Upper lobe of left lung (tissue), 4 donors: ENCODE data around the gene PDZK1IP1.

ENCODE experiments used
- EP300 ChIP-seq, 4 donors: sonication (generic); formaldehyde crosslinking; IDR thresholded peaks; one replicate each; pipeline ENCODE4 v1.5.1; 2017; ENCODE audit warnings: antibody characterized with exemption in 4 of 4, control low read depth in 2 of 4
- POLR2A ChIP-seq, 4 donors: fragments of 450-650 bp; IDR thresholded peaks; one replicate each; pipeline ENCODE4 v1.5.1; 2016 to 2017; ENCODE audit warnings: antibody characterized with exemption in 4 of 4, mild to moderate bottlenecking in 2 of 4
- TF ChIP-seq, protein P1 (sequence below), 6 experiments: fragments of 450-650 bp in 4 of 6; fragments of 200-600 bp in 2 of 6; sonication (generic) in 2 of 6; IDR thresholded peaks; one replicate each; pipeline ENCODE4 v1.5.1; 2016 to 2019; ENCODE audit warnings: antibody characterized with exemption in 6 of 6

DNA sequence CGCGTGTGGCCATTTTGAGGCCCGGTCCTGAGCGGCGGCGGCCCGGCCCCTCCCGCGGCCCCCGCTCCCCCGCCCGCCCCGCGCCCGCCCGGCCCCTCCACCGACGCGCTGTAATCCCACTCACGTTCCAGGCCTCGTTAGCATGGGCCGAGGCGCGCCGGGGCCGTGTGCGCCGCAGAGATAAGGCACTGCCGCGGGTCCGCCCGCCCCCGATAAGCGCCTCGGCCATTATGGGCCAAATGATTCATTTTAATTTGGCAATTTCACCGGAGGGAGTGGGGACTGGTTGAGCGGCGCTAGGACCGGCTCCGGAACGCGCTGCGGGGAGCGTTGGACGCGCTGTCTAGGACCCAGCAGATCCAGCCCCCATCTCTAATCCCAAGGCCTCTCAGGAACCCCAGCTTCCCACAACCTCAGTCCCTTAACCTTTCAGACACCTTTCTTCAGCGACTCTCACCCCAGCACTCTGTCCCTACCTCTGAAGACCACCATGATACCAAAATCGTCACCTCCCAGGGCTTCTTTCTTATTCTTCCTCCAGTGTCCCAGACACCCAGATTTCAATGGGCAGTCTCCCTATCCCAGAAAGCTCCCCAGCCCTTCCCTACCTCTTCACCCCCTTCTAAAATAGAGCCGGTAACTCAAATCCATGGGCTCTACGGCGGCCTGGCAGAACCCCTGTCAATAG lies 42.5 kb upstream of the PDZK1IP1 start, which contains the start of gene TAL1:
- TF ChIP-seq, protein P1, sequence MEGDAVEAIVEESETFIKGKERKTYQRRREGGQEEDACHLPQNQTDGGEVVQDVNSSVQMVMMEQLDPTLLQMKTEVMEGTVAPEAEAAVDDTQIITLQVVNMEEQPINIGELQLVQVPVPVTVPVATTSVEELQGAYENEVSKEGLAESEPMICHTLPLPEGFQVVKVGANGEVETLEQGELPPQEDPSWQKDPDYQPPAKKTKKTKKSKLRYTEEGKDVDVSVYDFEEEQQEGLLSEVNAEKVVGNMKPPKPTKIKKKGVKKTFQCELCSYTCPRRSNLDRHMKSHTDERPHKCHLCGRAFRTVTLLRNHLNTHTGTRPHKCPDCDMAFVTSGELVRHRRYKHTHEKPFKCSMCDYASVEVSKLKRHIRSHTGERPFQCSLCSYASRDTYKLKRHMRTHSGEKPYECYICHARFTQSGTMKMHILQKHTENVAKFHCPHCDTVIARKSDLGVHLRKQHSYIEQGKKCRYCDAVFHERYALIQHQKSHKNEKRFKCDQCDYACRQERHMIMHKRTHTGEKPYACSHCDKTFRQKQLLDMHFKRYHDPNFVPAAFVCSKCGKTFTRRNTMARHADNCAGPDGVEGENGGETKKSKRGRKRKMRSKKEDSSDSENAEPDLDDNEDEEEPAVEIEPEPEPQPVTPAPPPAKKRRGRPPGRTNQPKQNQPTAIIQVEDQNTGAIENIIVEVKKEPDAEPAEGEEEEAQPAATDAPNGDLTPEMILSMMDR (IDR thresholded peaks at IDR 0.05) = no peak
- TF ChIP-seq EP300 (IDR thresholded peaks at IDR 0.05) = peak in 2 of 4 donors; percentile 15 to 69
- no peak for TF ChIP-seq POLR2A (IDR thresholded peaks at IDR 0.05)
